HG03378 (cell line): ENCODE results near the gene PSEN1.

Experiments
- ATAC-seq: cut with Tn5 transposase; IDR thresholded peaks from one replicate; pipeline ENCODE4 v1.9.1; 2021; ENCODE audit warnings: mild to moderate bottlenecking, moderate library complexity; ENCODE audit not compliant: unreplicated experiment

The PSEN1 gene

DNA sequence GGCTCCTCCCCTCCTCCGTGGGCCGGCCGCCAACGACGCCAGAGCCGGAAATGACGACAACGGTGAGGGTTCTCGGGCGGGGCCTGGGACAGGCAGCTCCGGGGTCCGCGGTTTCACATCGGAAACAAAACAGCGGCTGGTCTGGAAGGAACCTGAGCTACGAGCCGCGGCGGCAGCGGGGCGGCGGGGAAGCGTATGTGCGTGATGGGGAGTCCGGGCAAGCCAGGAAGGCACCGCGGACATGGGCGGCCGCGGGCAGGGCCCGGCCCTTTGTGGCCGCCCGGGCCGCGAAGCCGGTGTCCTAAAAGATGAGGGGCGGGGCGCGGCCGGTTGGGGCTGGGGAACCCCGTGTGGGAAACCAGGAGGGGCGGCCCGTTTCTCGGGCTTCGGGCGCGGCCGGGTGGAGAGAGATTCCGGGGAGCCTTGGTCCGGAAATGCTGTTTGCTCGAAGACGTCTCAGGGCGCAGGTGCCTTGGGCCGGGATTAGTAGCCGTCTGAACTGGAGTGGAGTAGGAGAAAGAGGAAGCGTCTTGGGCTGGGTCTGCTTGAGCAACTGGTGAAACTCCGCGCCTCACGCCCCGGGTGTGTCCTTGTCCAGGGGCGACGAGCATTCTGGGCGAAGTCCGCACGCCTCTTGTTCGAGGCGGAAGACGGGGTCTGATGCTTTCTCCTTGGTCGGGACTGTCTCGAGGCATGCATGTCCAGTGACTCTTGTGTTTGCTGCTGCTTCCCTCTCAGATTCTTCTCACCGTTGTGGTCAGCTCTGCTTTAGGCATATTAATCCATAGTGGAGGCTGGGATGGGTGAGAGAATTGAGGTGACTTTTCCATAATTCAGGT, at the start of gene PSEN1:
Gene PSEN1, plus strand, starts transcription at position 121 of the 839 bp plus-strand sequence. CDS start 11,513 bp downstream, outside the sequence.
- ATAC-seq = peak; percentile 71

DNA sequence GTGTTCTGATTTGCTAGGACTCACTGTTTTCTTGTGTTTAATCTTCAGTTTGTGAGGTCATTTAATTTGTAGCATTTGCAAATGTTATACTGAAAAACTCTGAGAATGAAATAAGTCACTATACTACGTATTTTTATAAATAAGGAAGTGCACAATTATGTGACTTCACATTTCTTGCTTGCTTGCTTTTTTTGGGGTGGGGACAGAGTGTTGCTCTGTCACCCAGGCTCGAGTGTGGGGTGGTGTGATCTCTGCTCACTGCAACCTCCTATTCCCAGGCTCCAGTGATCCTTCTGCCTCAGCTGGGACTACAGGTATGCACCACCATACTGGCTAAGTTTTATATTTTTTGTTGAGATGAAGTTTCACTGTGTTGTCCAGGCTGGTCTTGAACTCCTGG, 45.3 kb upstream of the PSEN1 start:
- ATAC-seq = no peak

DNA sequence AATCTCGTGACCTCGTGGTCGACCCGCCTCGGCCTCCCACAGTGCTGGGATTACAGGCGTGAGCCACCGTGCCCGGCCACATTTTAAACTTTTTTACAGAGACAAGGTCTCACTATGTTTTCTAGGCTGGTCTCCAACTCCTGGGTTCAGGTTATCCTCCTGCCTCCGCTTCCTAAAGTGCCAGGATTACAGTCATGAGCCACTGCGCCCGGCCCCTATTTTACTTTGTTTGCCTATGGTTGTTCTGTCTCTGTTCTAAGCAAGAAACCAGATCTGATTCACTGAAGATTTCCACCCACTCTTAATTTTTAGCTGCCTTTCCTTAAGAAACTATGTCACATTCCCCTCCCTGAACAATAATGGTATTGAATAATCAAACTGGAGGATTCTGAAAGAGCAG, 38.9 kb upstream of the PSEN1 start:
- ATAC-seq = no peak

DNA sequence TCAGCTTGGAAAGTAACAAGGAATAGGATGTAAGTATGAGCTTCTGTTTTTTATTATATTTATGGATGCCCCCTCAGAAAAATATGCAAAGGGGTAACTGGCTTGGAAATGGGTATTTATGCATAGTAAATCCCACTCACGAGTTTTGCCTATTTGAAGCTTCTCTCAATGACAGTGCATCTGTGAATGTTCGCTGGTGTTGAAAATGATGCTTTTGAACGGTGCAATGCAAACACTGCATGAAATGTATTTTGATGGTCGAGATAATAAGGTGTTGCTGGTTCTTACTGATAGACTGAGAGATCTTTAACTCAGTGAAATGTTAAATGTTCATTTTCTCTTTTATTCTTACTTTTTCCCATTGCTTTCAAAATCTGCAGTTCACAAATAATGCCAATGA, 36.0 kb upstream of the PSEN1 start:
- no peak for ATAC-seq

DNA sequence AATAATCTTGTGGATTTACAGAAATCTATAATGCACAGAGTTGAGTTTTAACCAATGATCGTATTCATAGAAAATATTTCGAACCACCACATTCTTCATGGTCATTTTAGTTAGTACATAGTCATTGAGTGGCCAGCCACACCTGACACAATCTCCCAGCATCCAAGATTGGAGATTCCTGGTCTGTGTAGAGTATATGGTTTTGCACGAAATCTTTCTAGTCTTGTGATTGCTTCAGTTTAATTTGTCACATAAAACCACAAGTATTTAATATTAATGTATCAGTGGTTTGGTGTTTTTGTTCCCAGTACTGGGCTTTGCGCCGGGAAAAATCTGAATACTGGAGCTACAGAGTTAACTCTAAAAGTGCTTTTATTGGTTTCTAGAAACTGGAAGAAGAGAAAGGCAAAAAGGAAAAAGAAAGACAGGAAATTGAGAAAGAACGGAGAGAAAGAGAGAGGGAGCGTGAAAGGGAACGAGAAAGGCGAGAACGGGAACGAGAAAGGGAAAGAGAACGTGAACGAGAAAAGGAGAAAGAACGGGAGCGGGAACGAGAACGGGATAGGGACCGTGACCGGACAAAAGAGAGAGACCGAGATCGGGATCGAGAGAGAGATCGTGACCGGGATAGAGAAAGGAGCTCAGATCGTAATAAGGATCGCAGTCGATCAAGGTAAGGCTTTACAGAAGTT, 33.4 kb upstream of the PSEN1 start:
- no peak for ATAC-seq

DNA sequence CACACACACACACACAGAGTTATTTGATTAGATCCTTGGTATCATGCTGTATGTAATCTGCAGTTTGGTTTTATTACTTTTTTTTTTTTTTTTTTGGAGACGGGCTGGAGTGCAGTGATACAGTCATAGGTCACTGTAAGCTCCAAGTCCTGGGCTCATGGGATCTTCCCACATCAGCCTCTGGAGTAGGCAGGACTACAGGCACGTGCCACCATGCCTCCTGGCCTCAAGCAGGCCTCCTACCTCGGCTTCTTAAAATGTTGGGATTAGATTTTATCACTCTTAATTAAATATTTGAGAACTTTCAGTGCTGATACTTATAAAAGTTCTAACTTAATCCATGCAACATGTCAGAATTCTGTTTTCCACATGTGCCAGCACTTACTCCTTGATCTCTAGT, 31.3 kb upstream of the PSEN1 start:
- no peak for ATAC-seq

DNA sequence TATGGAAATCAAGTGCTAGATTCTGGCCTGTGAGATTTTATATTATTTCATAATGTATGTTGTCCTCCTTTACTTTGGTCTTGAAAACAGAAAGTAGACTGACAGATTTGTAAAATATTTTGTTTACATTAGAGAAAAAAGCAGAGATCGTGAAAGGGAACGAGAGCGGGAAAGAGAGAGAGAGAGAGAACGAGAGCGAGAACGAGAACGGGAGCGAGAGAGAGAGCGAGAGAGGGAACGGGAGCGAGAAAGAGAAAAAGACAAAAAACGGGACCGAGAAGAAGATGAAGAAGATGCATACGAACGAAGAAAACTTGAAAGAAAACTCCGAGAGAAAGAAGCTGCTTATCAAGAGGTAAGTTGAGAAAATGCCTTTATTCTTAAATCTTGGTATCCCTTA, 30.6 kb upstream of the PSEN1 start:
- ATAC-seq = no peak

DNA sequence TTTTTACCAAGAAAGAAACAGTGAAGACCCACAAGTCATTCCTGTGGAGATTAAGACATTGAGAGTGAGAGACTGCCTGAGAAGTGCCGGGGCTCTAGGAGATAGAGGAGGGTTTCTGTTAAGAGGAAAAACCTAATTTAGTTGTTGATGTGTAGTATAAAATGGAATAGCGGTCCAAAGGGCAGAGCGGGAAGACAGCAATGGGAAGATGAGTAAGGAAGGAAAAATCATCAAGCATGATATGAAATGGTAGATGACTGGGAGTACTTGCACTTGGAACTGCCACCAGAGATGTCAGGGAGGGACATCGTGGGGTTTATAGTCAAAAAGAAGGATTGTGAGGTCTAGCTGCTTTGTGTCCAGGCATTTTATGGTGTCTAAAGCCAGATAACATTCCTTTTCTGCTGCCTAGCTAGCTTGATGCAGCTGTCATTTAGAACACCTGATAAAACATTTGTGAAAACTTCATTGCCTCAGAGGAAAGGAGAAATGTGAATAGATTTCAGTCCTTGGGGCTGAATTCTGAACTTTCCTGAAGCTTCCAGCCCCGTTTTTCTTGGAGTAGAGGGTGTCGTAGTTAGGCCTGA, 20.1 kb upstream of the PSEN1 start:
- no peak for ATAC-seq

DNA sequence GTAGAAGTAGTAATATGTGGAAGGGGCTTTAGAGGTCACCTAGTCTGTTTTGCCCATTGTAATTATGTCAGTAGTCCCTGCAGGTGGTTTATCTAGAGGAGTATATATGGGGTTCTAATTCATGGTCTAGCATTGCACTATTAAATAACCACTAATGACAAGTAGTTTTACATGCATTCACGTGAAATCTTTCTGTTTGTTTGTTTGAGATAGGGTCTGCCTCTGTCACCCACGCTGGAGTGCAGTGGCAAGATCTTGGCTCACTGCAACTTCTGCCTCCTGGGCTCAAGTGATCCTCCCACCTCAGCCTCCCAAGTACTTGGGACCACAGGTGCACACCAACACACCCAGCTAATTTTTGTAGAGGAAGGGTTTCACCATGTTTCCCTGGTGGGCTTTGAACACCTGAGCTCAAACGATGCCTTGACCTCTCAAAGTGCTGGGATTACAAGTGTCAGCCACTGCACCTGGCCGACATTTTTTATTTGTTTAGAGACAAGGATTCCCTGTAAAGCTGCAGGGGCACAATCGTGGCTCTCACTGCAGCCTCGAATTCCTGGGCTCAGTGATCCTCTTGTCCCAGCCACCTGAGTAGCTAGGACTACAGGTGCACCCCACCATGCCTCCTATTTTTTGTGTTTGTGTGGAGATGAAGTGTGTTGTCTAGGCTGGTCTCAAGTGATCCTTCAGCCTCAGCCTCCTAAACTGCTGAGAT, 12.0 kb upstream of the PSEN1 start:
- no peak for ATAC-seq

DNA sequence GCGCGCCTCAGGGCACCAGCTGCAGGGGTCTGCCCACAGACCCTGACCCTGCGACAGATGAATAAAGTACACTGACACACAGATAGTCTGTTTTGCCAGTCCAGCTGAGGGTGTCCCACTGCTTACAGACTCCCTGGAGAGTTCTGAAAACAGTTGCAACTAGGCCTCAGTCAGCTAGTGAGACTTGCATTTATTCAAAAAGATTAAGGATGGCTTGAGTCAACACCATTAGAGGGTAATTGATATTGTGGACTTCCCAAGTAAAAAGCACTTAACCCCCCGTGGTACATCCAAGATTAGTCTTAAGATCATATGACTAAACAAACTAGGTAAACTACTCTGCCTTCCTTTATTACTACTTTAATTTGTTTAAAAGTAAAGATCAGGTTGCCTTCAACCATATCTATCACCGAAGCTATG, 11.1 kb upstream of the PSEN1 start:
- ATAC-seq = no peak

DNA sequence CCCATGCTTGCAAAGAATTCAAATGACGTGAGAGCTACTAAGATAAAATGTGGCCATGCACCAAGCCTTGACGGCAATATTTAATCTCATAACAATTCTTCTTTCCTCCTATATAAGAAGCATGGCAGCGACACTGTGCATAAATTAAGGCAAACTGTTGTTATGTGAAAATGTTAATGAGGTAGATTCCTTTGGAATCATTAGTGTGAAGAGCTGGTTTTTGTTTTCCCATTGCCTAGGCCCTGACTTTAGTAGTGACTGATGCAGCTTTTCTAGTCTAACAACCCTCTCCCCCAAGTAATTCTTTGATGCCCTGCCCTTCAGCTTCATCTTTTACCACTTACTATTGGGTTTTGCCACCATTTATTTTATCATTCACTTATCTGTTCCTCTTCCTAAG, 10.6 kb upstream of the PSEN1 start:
- ATAC-seq = no peak

DNA sequence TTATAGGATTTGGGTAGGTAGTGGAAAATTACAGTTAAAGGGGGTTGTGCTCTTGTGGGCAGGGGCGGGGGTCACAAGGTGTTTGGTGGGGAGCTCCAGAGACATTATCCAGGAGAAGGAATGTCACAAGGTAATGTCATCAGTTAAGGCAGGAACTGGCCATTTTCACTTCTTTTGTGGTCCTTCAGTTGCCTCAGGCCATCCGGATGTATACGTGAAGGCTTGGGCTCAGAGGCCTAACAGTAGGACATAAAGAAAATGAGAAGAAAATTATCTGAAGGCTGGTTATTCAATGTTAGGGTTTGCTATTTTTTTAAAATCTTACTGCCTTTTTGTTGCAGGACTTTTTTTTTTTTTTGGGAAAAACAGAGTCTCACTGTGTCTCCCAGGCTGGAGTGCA, 2.5 kb upstream of the PSEN1 start:
- ATAC-seq = no peak

DNA sequence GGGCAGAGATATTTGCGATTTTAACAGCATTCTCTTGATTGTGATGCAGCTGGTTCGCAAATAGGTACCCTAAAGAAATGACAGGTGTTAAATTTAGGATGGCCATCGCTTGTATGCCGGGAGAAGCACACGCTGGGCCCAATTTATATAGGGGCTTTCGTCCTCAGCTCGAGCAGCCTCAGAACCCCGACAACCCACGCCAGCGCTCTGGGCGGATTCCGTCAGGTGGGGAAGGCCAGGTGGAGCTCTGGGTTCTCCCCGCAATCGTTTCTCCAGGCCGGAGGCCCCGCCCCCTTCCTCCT, 271 bp upstream of the PSEN1 start:
- no peak for ATAC-seq

DNA sequence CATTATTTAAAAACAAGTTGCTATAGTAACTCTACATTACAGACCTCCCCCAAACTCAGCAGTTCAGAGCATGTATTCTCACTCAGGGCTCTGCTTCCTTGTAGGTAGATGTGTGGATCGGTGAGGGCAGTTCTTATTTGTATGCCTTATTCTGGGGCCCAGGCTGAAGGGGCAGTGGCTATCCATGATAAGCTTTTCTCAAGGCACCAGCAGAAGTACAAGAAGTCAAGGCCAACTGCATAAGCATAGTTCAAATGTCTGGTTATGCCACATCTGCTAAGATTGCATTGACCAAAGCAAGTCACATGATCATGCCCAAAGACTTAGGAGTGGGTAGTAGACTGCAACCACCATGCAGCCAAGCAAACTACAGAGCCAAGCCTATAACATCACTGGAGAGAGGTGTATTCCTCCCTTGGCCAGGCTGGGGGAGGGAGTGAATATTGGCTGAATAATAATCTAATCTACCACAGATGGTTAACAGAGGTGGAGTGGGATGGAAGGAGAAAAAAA, 4.6 kb downstream of the PSEN1 start:
- no peak for ATAC-seq

DNA sequence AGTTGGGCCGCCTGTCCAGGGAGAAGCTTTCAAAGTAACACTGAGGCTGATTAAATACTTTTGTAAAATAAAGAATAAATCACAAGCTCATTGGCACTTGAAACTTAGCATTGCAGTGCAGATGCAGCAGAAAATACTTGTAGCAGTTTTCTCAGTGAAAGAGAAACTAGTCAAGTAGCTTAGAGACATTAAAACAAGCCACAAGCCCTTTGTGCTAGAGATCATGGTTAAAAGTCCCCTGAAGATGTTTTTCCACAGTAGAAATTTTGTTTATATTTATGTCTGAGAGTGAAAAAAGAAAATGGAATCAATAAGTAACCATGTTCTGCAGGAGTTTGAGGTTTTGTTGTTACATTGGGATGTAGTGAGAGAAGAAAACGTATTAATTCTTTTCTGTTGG, 5.9 kb downstream of the PSEN1 start:
- ATAC-seq = no peak

DNA sequence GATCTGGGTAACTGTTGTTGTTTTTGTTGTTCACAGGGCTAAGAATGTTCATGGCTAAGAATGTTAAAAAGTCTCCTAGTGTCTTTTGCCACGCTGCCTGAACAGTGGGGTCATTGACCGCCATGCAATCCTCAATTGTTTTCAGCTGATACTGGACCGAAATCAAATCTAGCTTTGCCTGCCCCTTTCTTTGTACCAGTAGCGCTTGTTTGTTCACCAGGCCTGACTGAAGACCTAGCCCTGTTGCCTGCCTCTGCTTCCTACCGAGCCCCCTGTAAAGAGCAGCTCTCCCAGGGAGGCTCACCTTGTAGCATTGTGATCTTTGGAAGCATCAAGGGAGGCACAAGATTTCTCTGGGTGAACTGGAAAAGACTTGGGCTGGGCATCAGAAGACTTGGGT, 6.7 kb downstream of the PSEN1 start:
- no peak for ATAC-seq

DNA sequence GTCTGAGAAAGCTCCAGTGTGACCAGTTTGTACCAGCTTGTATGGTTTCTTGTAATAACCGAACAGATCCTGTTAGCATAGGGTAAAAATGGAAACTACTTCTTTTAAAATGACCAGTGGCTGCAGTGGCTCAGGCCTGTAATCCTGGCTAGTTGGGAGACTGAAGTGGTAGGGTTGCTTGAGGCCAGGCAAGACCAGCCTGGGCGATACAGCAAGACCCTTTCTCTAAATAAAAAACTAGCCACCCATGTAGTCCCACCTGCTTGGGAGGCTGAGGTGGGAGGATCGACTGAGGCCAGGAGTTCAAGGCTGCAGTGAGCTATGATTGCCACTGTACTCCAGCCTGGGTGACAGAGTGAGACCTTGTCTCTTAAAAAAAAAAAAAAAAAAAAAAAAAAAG, 7.3 kb downstream of the PSEN1 start:
- no peak for ATAC-seq

DNA sequence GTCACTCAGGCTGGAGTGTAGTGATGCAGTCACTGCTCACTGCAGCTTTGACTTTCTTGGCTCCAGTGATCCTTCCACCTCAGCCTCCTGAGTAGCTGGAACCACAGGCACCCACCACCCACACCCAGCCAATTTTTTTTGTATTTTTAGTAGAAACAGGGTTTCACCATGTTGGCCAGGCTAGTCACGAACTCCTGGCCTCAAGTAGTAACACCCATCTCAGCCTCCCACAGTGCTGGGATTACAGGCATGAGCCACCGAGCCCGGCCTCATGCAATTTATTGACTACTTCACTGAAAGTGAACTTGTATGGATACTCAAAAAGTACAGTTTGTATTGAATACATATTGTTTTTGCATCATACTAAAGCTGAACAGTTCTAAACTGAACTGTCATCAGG, 9.1 kb downstream of the PSEN1 start:
- ATAC-seq = no peak

DNA sequence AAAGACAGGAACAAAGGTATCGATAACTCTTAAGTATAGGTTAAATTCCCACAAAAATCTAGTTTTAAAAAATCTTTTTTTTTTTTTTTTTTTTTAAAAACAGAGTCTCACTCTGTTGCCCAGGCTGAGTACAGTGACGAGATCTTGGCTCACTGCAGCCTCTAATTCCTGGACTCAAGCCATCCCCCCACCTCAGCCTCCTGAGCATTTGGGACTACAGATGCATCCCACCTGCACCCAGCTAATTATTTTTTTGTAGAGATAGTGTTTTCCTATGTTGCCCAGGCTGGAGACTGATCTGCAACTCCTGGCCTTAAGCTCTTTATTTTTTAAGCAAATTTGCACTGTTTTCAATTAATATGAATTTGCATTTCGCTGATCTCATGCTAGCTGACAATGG, 9.8 kb downstream of the PSEN1 start:
- ATAC-seq = no peak

DNA sequence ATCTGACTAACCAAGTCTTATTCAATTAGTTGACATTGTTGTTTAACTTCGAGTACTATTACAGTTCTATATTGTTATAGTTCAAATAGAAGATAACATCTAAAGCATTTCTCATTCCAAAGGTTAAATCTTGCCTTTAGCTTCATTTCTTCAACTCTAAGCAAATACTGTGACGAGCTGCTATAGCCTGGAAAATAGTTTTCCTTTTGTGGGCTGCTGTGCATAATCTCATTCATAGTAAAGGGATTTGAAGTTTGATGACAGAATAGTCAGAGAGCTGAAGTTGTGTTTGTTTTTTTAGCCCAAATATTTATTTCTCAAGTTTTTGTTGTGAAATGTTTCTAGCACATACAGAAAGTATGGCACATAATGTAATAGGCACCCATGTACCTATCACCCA, 13.4 kb downstream of the PSEN1 start:
- ATAC-seq = no peak

DNA sequence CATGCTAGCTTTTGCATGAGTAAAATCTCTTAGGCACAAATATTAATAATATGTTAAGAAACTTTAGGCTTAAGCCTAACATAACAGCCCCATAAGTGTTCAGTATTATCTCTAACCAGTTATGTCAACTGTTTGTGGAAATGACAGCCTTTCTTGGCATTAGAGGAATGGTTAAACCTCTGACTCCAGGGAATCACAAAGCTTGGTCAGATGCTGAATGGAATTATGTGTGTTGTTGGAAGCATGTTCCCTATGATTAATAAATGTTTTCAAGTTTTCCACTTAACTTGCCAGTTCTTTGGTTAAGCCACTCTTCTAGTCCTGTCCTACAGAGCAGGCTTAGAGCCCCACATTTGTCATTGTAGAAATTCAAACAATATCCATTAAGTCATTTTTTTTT, 17.0 kb downstream of the PSEN1 start:
- no peak for ATAC-seq
